ENCODE results near the gene HOXD9.

The HOXD9 gene

GRCh38 chr2:176122683-176123410 is at the start of gene HOXD9:
Gene HOXD9 (plus strand): TSS chr2:176122719. CDS start chr2:176122769, 50 bp downstream.
- DNase-seq = peak; percentile 67

GRCh38 chr2:176072951-176073904 is 49.3 kb upstream of the HOXD9 start:
- no peak for DNase-seq

- DNase-seq = no peak
Measured at GRCh38 chr2:176074919-176075425, 47.5 kb upstream of the HOXD9 start.

GRCh38 chr2:176075481-176075880 is 47.0 kb upstream of the HOXD9 start:
- DNase-seq = no peak

GRCh38 chr2:176076063-176076462 is 46.5 kb upstream of the HOXD9 start:
- no peak for DNase-seq

- no peak for DNase-seq
Measured at GRCh38 chr2:176076796-176077195, 45.7 kb upstream of the HOXD9 start.

- no peak for DNase-seq
Measured at GRCh38 chr2:176078541-176079284, 43.8 kb upstream of the HOXD9 start.

- DNase-seq = peak; percentile 36
Measured at GRCh38 chr2:176079285-176079830, 43.2 kb upstream of the HOXD9 start.

GRCh38 chr2:176079831-176080539 is 42.5 kb upstream of the HOXD9 start:
- DNase-seq = peak; percentile 71

GRCh38 chr2:176080540-176081375 is 41.8 kb upstream of the HOXD9 start:
- DNase-seq = no peak

GRCh38 chr2:176081376-176081836 is 41.1 kb upstream of the HOXD9 start:
- no peak for DNase-seq

GRCh38 chr2:176081837-176082524 is 40.5 kb upstream of the HOXD9 start:
- DNase-seq = no peak

- DNase-seq = no peak
Measured at GRCh38 chr2:176082525-176082823, 40.0 kb upstream of the HOXD9 start.

- no peak for DNase-seq
Measured at GRCh38 chr2:176082824-176083751, 39.4 kb upstream of the HOXD9 start.

GRCh38 chr2:176083796-176084261 is 38.7 kb upstream of the HOXD9 start, which contains the start of gene EVX2:
Gene EVX2 (minus strand): TSS chr2:176083962. CDS start chr2:176083776, 186 bp downstream.
- DNase-seq = no peak

GRCh38 chr2:176084611-176085119 is 37.9 kb upstream of the HOXD9 start:
- DNase-seq = peak; percentile 10

- peak; percentile 16 for DNase-seq
Measured at GRCh38 chr2:176085120-176085788, 37.3 kb upstream of the HOXD9 start.
